Activated CD4-positive, alpha-beta T cell treated with anti-CD3 and anti-CD28 coated beads for 36 hours (primary cell): ENCODE results near the gene GSTA3. TPM values are rescaled to one million over a fixed set of nuclear protein-coding genes. Genes with fewer than 3 reads are reported as not detected.
A peak's percentile ranks its signal among the peaks of the same experiment; 100 is the strongest.
"Not testable (repeated sequence)": the region's sequence is repeated elsewhere in the genome, so short reads cannot be mapped to it uniquely, and the experiment has no call there.

ENCODE experiments used
- ATAC-seq: fragments of 200-7000 bp; cut with Tn5 transposase; one replicate; pipeline ENCODE4 v1.10.0; 2021; ENCODE audit warnings: mild to moderate bottlenecking, moderate library complexity
- CTCF ChIA-PET: fragments of 350-600 bp; sonication (Branson Sonifier 250); formaldehyde crosslinking; loops from one replicate; lab custom pipeline; 2021; ENCODE audit warnings: antibody characterized with exemption; lab: Charles Lee
- POLR2A ChIA-PET: fragments of 350-600 bp; sonication (Branson Sonifier 250); formaldehyde crosslinking; loops from one replicate; lab custom pipeline; 2021; ENCODE audit warnings: antibody characterized with exemption, inconsistent platforms; lab: Charles Lee
- DNase-seq: peaks from one replicate; pipeline ENCODE4 v3.0.0-alpha.2; 2020
- H3K27ac Mint-ChIP-seq: one replicate; pipeline ENCODE4 v1.8.0; 2021; ENCODE audit warnings: mixed read lengths
- H3K27me3 Mint-ChIP-seq: one replicate; pipeline ENCODE4 v1.8.0; 2021; ENCODE audit warnings: mixed read lengths
- H3K36me3 Mint-ChIP-seq: one replicate; pipeline ENCODE4 v1.8.0; 2021; ENCODE audit warnings: low read depth, mixed read lengths
- H3K4me1 Mint-ChIP-seq: one replicate; pipeline ENCODE4 v1.8.0; 2021; ENCODE audit warnings: mixed read lengths
- H3K4me3 Mint-ChIP-seq: one replicate; pipeline ENCODE4 v1.8.0; 2021; ENCODE audit warnings: mild to moderate bottlenecking, moderate library complexity, mixed read lengths
- H3K9me3 Mint-ChIP-seq: one replicate; pipeline ENCODE4 v1.8.0; 2021; ENCODE audit warnings: low read depth, mixed read lengths
- intact Hi-C, 2 experiments: fragments of 100-400 bp; cut with DNase I in 1 of 2; cut with micrococcal nuclease in 1 of 2; formaldehyde crosslinking; loops; one replicate each; pipeline versions ENCODE4 v1.14.2 to v1.15.1; 2022 to 2024; cut with DNase I, micrococcal nuclease
- total RNA-seq, 2 experiments: library from RNA; stranded (reverse); gene quantifications; one replicate each; pipeline ENCODE4 v1.2.3, GENCODE V29; 2021

GSTA3 gene
- not detected for total RNA-seq

DNA sequence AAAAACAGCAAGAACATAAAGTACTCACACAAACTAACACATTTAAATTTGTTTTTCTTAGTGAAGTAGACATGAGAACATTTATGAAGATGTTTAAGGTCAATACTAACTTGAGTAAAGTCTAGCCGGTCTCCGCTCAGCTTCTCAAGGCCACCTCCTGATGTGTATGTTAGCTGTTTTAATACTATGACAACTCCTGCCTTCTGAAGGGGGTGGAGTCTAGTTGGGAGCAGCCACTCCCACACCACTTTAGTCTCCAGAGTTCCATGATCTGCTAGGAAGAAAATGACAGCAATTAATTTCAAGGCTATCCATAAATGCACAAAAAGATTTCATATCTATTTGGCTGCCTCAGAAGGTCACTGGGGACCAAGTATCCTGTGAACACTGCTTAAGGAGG lies at the start of gene GSTA3:
Gene GSTA3 (minus strand): TSS at position 168 of the 400 bp plus-strand sequence. CDS start 3,864 bp downstream, outside the sequence.
- CTCF ChIA-PET, result no interaction called here
- Mint-ChIP-seq H3K4me3 (no peak within 1 kb of the TSS), H3K27ac (no peak within 1 kb of the TSS), H3K27me3 (peaks cover 4% of the 10 kb centered on the region), H3K9me3 (peaks cover 3% of the 10 kb centered on the region), H3K36me3 (no peaks in the 10 kb centered on the region), H3K4me1 (no peaks in the 10 kb centered on the region)
- no peak for DNase-seq
- ATAC-seq, result no peak
- POLR2A ChIA-PET, result no interaction called here
- intact Hi-C loops, result no loop called here

DNA sequence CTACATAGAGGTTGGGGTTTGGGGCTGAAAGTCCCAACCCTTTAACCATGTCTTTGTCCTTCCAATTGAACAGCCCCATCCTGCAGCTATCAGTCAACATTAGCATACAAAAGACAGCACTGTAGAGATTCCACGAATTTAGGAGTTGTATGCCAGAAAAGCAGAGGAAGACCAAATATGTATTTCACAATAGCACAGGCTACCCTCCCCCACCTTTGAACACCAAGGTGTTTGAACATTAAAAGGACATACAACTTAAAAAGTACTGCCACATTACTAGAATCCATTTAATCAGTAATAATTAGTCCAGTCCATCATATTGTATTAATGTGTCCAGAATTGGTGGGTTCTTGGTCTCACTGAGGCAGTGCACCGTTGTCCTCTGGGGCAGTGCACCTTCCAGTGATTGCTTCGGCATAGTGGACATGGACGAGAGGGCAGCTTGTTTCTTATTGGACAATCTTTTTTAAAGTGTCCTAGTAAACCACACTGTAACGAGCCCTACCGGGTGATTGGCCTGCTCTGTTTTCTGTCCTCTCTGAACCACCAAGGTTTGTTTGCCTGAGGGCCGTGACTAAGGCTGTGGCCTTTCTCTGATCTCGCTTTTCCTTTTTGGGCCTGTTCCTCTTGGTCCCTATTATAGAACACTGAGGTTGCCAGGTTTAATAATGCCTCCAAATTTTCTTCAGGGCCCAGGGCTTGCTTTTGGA lies 49.2 kb upstream of the GSTA3 start:
- H3K4me3 Mint-ChIP-seq, result no peak overlapping the region
- intact Hi-C loops, result no loop called here
- CTCF ChIA-PET, result no interaction called here
- peaks cover 6% of the 10 kb centered on the region for H3K4me1 Mint-ChIP-seq
- H3K27ac Mint-ChIP-seq, result no peak overlapping the region
- ATAC-seq, result no peak
- POLR2A ChIA-PET, result no interaction called here
- no peaks in the 10 kb centered on the region for H3K9me3 Mint-ChIP-seq
- H3K36me3 Mint-ChIP-seq, result no peaks in the 10 kb centered on the region
- DNase-seq, result no peak
- H3K27me3 Mint-ChIP-seq, result peaks cover 7% of the 10 kb centered on the region

DNA sequence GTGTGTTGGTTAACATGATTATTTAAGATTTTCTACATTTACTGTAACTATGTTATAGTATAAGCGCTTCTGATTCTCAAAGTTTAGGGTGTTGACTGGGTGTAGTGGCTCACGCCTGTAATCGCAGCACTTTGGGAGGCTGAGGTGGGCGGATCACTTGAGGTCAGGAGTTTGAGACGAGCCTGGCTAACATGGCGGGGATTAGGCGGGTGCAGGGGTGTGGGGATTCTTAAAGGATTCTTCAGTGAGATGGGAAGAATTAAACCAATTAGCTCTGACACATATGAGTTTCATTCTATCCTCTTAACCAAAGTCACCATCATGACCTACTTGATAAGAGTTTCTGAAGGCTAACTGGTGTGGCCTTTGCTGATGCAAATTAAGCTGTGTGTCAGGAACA lies 46.4 kb upstream of the GSTA3 start:
- no peaks in the 10 kb centered on the region for H3K36me3 Mint-ChIP-seq
- no peaks in the 10 kb centered on the region for H3K9me3 Mint-ChIP-seq
- POLR2A ChIA-PET, result no interaction called here
- H3K4me3 Mint-ChIP-seq, result no peak overlapping the region
- no peak overlapping the region for H3K27ac Mint-ChIP-seq
- CTCF ChIA-PET, result interaction anchor here (0.7 kb wide), 1 partner anchor 47 kb away, joined by 3 read pairs; no protein-coding TSS in a partner anchor
- ATAC-seq (no peak), DNase-seq (no peak)
- peaks cover 6% of the 10 kb centered on the region for H3K4me1 Mint-ChIP-seq
- intact Hi-C loops, result no loop called here
- H3K27me3 Mint-ChIP-seq, result peaks cover 7% of the 10 kb centered on the region

DNA sequence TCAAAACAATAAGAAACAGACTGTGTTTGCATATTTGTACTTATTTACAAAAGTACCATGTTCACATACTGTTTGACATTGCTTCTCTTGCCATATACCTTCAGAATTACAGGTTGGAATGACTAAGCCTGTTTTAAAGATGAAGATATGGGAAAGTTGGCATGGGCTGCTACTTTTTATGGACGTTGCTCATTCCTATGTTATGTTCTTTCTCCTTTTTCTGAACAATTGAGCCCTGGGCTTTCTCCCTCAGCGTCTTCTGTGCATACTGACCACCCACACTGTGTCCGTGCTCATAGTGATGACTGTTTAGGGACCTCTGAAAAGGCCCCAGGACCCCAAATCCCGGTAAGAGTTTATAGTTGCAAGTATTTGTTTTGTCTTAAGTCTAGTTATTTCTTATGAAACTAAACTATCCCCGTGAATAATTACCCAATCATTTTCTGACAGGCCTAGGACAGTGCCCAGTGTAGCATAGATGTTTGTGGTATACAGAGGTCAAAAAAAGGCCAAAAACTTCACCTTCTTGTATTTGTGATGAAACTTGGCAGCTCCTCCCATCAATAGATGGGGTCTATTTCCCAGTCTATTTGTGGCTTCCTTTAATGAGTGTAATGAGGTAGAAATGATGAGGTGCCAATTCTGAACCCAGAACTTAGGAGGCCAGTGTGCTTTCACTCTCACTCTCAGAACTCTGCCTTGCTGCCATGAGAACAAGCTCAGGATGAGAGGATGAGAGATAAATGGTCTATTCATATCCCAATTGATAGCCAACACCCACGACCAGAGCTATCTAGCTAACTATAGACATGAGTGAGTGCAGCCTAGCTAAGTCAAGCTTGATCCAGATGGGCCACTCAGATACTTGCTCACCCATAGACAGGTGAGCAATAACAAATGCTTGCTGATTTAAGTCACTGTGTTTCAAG lies 44.7 kb upstream of the GSTA3 start:
- Mint-ChIP-seq H3K27ac (no peak overlapping the region), H3K27me3 (peaks cover 7% of the 10 kb centered on the region), H3K36me3 (no peaks in the 10 kb centered on the region), H3K9me3 (no peaks in the 10 kb centered on the region), H3K4me1 (peaks cover 6% of the 10 kb centered on the region), H3K4me3 (no peak overlapping the region)
- POLR2A ChIA-PET, result interaction anchor here (1.3 kb wide), 1 partner anchor 36 kb away, joined by 3 read pairs; no protein-coding TSS in a partner anchor
- intact Hi-C loops, result no loop called here
- DNase-seq, result peak; percentile 16
- CTCF ChIA-PET, result no interaction called here
- ATAC-seq, result peak; percentile 83

DNA sequence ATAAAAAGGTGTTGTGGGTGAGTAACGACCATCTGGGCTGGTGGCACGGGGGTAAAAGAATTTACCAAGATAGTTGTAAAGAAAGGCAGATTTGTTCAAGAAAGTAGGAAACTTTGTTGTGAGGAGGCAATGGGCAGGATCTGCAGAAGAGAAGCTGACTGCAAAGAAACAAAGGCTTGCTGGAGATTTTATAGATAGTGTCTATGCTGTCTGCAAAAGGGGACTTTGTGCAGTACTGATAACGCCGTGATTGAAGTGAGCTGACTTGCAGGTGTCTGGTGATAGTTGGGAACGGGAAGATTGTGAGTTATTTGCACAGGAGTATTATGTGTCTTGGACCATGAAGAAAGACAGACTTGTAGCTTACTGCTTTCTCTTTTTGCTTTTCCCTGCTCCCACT lies 36.8 kb upstream of the GSTA3 start:
- POLR2A ChIA-PET, result no interaction called here
- intact Hi-C loops, result no loop called here

DNA sequence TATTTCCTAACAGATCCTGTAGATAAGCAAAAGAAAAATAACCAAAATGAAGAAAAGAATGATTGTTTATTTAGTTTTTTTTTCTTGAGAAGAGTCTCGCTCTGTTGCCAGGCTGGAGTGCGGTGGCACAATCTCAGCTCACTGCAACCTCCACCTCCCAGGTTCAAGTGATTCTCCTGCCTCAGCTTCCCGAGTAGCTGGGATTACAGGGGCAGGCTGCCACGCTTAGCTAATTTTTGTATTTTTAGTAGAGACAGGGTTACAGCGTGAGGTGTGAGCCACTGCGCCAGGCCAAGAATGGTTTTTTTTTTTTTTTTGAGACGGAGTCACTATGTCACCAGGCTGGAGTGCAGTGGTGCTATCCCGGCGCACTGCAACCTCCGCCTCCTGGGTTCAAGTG lies 33.3 kb upstream of the GSTA3 start:
- intact Hi-C loops, result not testable (repeated sequence)

More for the DNA sequence above, 36.8 kb upstream of the GSTA3 start:
- Mint-ChIP-seq H3K27ac (no peak overlapping the region), H3K27me3 (peaks cover 29% of the 10 kb centered on the region), H3K9me3 (no peaks in the 10 kb centered on the region), H3K4me1 (peaks cover 7% of the 10 kb centered on the region), H3K4me3 (no peak overlapping the region), H3K36me3 (no peaks in the 10 kb centered on the region)
- CTCF ChIA-PET, result interaction anchor here (0.6 kb wide), 1 partner anchor 10 kb away, joined by 3 read pairs; no protein-coding TSS in a partner anchor
- no peak for DNase-seq
- ATAC-seq, result no peak

DNA sequence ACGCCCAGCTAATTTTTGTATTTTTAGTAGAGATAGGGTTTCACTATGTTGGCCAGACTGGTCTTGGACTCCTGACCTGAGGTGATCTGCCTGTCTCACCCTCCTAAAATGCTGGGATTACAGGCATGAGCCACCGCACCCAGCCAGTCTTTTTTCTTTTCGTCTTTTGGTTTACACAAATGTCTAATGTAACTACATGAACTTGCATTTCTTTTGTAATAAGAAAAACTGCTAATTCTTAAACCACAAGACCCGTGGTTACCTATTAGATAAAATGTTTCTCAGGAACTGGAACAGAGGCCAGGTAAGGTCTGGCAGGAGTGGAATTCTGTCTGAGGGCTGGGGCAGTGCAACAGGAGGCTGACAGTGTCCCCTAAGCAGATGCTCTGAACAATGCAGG lies 32.7 kb upstream of the GSTA3 start:
- H3K9me3 Mint-ChIP-seq, result no peaks in the 10 kb centered on the region
- ATAC-seq, result no peak
- no peaks in the 10 kb centered on the region for H3K36me3 Mint-ChIP-seq
- CTCF ChIA-PET, result interaction anchor here (0.6 to 0.8 kb wide), 3 partner anchors 18 to 778 kb away, joined by 3 to 4 read pairs (median 3); no protein-coding TSS in a partner anchor
- peaks cover 19% of the 10 kb centered on the region for H3K27me3 Mint-ChIP-seq
- peaks cover 7% of the 10 kb centered on the region for H3K4me1 Mint-ChIP-seq
- no peak overlapping the region for H3K4me3 Mint-ChIP-seq
- no peak for DNase-seq
- POLR2A ChIA-PET, result no interaction called here
- no peak overlapping the region for H3K27ac Mint-ChIP-seq
- intact Hi-C loops, result no loop called here

More for the DNA sequence above, 33.3 kb upstream of the GSTA3 start:
- POLR2A ChIA-PET, H3K36me3 Mint-ChIP-seq, H3K27ac Mint-ChIP-seq, CTCF ChIA-PET, H3K4me3 Mint-ChIP-seq, H3K9me3 Mint-ChIP-seq, DNase-seq, ATAC-seq, H3K4me1 Mint-ChIP-seq: not testable (repeated sequence)
- peaks cover 23% of the 10 kb centered on the region for H3K27me3 Mint-ChIP-seq

DNA sequence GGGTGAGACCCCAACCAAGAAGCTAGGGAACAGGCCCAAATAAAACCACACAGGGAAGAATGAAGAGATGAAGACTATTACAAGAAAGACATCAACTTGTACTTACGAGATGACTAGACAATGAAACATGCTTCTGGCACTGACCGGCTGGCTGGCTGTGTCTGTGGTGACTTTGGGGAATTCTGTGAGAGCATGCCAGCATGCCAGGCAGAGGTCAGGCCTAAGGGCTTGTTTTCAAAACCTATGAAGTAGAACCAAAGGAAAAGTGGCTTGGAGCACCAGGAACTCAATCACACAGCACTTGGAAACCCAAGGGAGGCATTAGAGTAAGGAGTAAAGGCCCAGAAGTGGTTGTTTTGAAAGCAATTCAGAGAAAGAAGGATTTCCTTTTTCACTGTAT lies 28.4 kb upstream of the GSTA3 start:
- H3K9me3 Mint-ChIP-seq, result no peaks in the 10 kb centered on the region
- POLR2A ChIA-PET, result no interaction called here

DNA sequence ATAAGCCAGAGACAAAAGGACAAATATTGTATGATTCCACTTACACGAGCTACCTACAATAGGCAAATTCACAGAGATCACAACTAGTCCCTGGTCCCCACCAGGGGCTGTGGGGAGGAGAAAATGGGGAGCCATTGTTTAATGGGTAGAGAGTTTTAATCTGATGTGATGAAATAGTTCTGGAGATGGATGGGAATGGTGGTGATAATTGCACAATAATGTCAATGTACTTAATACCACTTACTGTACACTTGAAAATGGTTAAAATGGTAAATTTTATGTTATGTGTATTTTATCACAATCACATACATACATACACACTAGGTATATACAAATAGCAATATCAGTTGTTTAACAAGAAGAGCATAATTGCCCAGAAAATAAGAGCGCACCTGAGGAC lies 24.3 kb upstream of the GSTA3 start:
- no peak overlapping the region for H3K27ac Mint-ChIP-seq
- no peak for ATAC-seq
- ChIA-PET POLR2A (no interaction called here), CTCF (no interaction called here)
- H3K27me3 Mint-ChIP-seq, result no peaks in the 10 kb centered on the region
- H3K4me1 Mint-ChIP-seq, result peaks cover 2% of the 10 kb centered on the region
- no peaks in the 10 kb centered on the region for H3K9me3 Mint-ChIP-seq
- no peak overlapping the region for H3K4me3 Mint-ChIP-seq
- intact Hi-C loops, result no loop called here
- H3K36me3 Mint-ChIP-seq, result no peaks in the 10 kb centered on the region
- DNase-seq, result no peak

More for the DNA sequence above, 28.4 kb upstream of the GSTA3 start:
- Mint-ChIP-seq H3K36me3 (no peaks in the 10 kb centered on the region), H3K27me3 (peaks cover 3% of the 10 kb centered on the region), H3K27ac (no peak overlapping the region), H3K4me1 (no peaks in the 10 kb centered on the region), H3K4me3 (no peak overlapping the region)
- intact Hi-C loops, result no loop called here
- ATAC-seq, result no peak
- CTCF ChIA-PET, result no interaction called here
- DNase-seq, result no peak

DNA sequence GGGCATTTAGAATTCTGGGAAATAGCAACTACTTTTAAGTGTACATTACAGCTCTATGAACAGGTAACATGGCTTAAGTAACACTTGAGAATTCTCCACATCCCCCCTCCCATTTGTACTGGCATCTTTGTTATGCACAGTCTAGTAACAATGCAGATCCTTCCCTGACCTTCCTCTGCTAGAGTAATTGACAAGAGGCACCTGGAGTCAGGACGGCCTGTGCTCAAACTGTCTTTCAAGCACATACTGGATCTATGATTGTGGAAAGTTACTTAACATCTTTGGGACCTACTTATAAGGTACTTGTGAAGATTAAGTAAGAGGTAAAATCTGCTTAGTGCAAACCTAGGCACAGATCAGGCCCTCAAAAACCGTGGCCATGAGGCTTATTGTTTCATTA lies 21.9 kb upstream of the GSTA3 start:
- intact Hi-C loops, result no loop called here
- H3K27ac Mint-ChIP-seq, result no peak overlapping the region
- ATAC-seq (no peak), DNase-seq (no peak)
- no peak overlapping the region for H3K4me3 Mint-ChIP-seq
- no peaks in the 10 kb centered on the region for H3K9me3 Mint-ChIP-seq
- ChIA-PET CTCF (interaction anchor here (0.8 kb wide), 1 partner anchor 50 kb away, joined by 3 read pairs; no protein-coding TSS in a partner anchor), POLR2A (no interaction called here)
- peaks cover 2% of the 10 kb centered on the region for H3K4me1 Mint-ChIP-seq
- H3K36me3 Mint-ChIP-seq, result no peaks in the 10 kb centered on the region
- no peaks in the 10 kb centered on the region for H3K27me3 Mint-ChIP-seq

DNA sequence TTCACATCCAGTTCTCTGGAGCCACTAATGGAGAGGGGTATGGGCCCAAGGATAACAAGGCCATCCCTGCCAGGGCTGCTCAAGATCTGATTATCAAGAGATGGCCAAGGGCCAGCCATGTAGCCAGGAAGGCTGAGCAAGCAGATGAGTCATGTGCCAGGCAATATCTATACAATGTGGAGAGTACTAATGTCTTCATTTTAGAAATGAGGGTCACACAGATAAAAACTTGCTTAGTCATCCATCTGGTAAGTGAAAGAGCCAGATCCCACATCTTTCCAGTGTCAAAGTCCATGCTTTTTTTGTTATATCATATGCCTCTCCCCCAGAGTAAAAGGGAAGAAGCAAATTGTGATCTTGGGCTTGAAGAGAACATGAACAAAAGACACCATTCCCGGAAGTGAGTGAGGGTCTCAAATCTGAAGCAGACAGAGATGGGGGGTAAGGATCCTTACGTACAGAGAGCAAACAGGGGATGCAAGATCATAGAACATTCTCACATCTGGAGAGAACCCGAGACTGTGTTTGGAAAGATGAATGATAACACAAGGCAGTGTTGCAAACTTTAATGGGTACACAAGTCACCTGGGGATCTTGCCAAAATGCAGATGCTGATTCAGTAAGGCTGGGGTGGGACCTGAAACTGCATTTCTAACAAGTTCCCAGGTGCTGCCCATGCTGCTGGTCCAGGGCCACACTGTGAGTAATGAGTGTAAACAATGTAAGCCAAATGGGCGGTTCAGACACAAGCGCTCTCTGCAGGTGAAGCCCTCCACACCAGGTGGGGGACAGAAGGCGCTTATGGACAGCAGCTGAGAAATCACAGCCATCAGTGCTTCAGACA lies 20.0 kb upstream of the GSTA3 start:
- Mint-ChIP-seq H3K36me3 (no peaks in the 10 kb centered on the region), H3K4me1 (peaks cover 2% of the 10 kb centered on the region), H3K27ac (no peak overlapping the region), H3K4me3 (no peak overlapping the region), H3K27me3 (no peaks in the 10 kb centered on the region), H3K9me3 (no peaks in the 10 kb centered on the region)
- intact Hi-C loops, result no loop called here
- no peak for DNase-seq
- peak; percentile 36 for ATAC-seq
- ChIA-PET POLR2A (no interaction called here), CTCF (no interaction called here)
